Stimulated activated naive CD8-positive, alpha-beta T cell treated with anti-CD3 and anti-CD28 coated beads, Interleukin-15, Interleukin-2, amounts not matched to agents 100 ng/mL and 50 ng/mL, for 24 hours (primary cell): ENCODE data around the gene MAEL.

Experiments used
- H3K27ac Mint-ChIP-seq: one replicate; pipeline ENCODE4 v1.8.0; 2021; ENCODE audit warnings: mild to moderate bottlenecking, mixed read lengths
- H3K27me3 Mint-ChIP-seq: one replicate; pipeline ENCODE4 v1.8.0; 2021; ENCODE audit warnings: mixed read lengths
- H3K36me3 Mint-ChIP-seq: one replicate; pipeline ENCODE4 v1.8.0; 2021; ENCODE audit warnings: low read depth, mixed read lengths
- H3K4me1 Mint-ChIP-seq: one replicate; pipeline ENCODE4 v1.8.0; 2021; ENCODE audit warnings: low read depth, mixed read lengths
- H3K4me3 Mint-ChIP-seq: one replicate; pipeline ENCODE4 v1.8.0; 2021; ENCODE audit warnings: mild to moderate bottlenecking, mixed read lengths
- H3K9me3 Mint-ChIP-seq: one replicate; pipeline ENCODE4 v1.8.0; 2021; ENCODE audit warnings: mixed read lengths

MAEL gene

GRCh38 chr1:166971252-166971651, 17.8 kb upstream of the MAEL start:
- H3K36me3 Mint-ChIP-seq, result no peaks in the 10 kb centered on the region
- H3K27me3 Mint-ChIP-seq, result peaks cover 48% of the 10 kb centered on the region
- H3K4me3 Mint-ChIP-seq, result no peak overlapping the region
- no peaks in the 10 kb centered on the region for H3K9me3 Mint-ChIP-seq
- H3K27ac Mint-ChIP-seq, result no peak overlapping the region
- H3K4me1 Mint-ChIP-seq, result peaks cover 37% of the 10 kb centered on the region

- Mint-ChIP-seq H3K27me3 (peaks cover 45% of the 10 kb centered on the region), H3K4me1 (peaks cover 41% of the 10 kb centered on the region), H3K36me3 (no peaks in the 10 kb centered on the region), H3K4me3 (no peak overlapping the region), H3K27ac (no peak overlapping the region), H3K9me3 (no peaks in the 10 kb centered on the region)
These were observed 16.9 kb upstream of the MAEL start for GRCh38 chr1:166972193-166972592.

- no peak overlapping the region for H3K27ac Mint-ChIP-seq
- H3K4me1 Mint-ChIP-seq, result peaks cover 41% of the 10 kb centered on the region
- H3K36me3 Mint-ChIP-seq, result no peaks in the 10 kb centered on the region
- H3K4me3 Mint-ChIP-seq, result no peak overlapping the region
- peaks cover 45% of the 10 kb centered on the region for H3K27me3 Mint-ChIP-seq
- H3K9me3 Mint-ChIP-seq, result no peaks in the 10 kb centered on the region
These were observed 16.3 kb upstream of the MAEL start for GRCh38 chr1:166972826-166973225.

DNA sequence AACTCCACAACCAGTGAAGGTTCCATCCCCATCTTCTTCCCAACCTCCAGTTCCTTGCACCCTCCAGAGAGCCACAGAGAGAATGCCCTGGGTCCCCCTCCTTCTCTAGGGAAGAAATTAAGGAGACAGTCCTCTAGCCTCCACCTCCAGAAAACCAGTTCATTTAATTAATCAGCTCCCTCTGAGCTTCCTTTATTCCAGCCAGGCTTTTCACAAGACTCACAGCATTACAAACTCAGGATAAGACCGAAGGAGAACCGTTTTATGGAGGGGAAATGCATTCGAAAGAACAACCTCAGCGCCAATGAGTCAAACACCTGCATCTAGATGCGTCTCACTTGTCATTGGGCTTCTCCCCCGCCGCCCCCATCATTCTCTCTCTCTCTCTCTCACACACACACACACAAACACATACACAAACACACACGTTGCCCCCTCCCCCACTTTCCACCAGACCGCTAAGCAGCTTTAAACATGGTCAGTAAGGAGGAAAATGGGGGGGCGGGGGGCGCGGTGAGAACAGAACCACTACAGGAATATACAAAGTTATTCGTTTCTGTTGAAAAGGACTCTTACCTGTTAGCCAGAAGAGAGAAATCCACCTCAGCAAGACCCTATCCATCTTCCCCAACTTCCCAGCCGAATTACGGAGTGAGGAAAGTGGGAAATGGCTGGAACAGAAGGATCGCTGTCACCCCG, 14.3 kb upstream of the MAEL start:
- peak overlapping the region; percentile 80 for H3K27ac Mint-ChIP-seq
- peaks cover 37% of the 10 kb centered on the region for H3K4me1 Mint-ChIP-seq
- peaks cover 51% of the 10 kb centered on the region for H3K27me3 Mint-ChIP-seq
- peak overlapping the region; percentile 86 for H3K4me3 Mint-ChIP-seq
- H3K36me3 Mint-ChIP-seq, result no peaks in the 10 kb centered on the region
- H3K9me3 Mint-ChIP-seq, result no peaks in the 10 kb centered on the region

- peaks cover 36% of the 10 kb centered on the region for H3K4me1 Mint-ChIP-seq
- H3K36me3 Mint-ChIP-seq, result no peaks in the 10 kb centered on the region
- H3K9me3 Mint-ChIP-seq, result no peaks in the 10 kb centered on the region
These were observed 13.5 kb upstream of the MAEL start, which contains the start of gene ILDR2 for GRCh38 chr1:166975361-166976129. Gene ILDR2, minus strand, starts transcription at chr1:166975540. Its CDS starts 272 bp downstream, at chr1:166975268.

DNA sequence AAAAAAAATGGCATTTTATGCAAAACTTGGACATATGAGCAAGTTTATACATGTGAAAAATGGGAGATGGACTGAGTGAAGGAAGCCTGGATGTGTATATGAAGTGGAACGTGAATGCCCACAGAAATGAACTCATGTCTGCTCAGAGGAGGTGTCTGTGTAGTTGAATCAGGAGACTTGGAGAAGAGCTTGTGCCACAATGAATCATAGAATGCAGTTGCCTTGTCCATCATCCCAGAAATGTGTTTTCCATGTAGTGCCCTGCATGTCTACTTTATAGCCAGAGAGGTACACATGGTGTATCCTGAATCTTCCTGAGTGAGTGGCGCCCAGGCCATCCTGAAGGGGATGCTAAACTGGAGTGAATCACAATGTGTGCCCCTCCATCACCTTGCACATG, 11.1 kb upstream of the MAEL start:
- peaks cover 27% of the 10 kb centered on the region for H3K4me1 Mint-ChIP-seq
- H3K9me3 Mint-ChIP-seq, result no peaks in the 10 kb centered on the region
- peaks cover 36% of the 10 kb centered on the region for H3K27me3 Mint-ChIP-seq
- no peak overlapping the region for H3K27ac Mint-ChIP-seq
- H3K4me3 Mint-ChIP-seq, result no peak overlapping the region
- H3K36me3 Mint-ChIP-seq, result no peaks in the 10 kb centered on the region

More at GRCh38 chr1:166975361-166976129, 13.5 kb upstream of the MAEL start, which contains the start of gene ILDR2:
- H3K27ac Mint-ChIP-seq, result peak within 1 kb of the TSS; percentile 80
- H3K4me3 Mint-ChIP-seq, result peak within 1 kb of the TSS; percentile 86
- H3K27me3 Mint-ChIP-seq, result peaks cover 50% of the 10 kb centered on the region

GRCh38 chr1:166978821-166979220, 10.3 kb upstream of the MAEL start:
- H3K9me3 Mint-ChIP-seq, result no peaks in the 10 kb centered on the region
- H3K36me3 Mint-ChIP-seq, result no peaks in the 10 kb centered on the region
- H3K4me3 Mint-ChIP-seq, result no peak overlapping the region
- peaks cover 29% of the 10 kb centered on the region for H3K27me3 Mint-ChIP-seq
- no peak overlapping the region for H3K27ac Mint-ChIP-seq
- H3K4me1 Mint-ChIP-seq, result peaks cover 22% of the 10 kb centered on the region

GRCh38 chr1:166980383-166980782, 8.7 kb upstream of the MAEL start:
- Mint-ChIP-seq H3K9me3 (no peaks in the 10 kb centered on the region), H3K27me3 (peaks cover 32% of the 10 kb centered on the region), H3K36me3 (no peaks in the 10 kb centered on the region), H3K4me1 (peaks cover 9% of the 10 kb centered on the region), H3K4me3 (no peak overlapping the region), H3K27ac (no peak overlapping the region)

- peaks cover 9% of the 10 kb centered on the region for H3K4me1 Mint-ChIP-seq
- no peaks in the 10 kb centered on the region for H3K36me3 Mint-ChIP-seq
- no peaks in the 10 kb centered on the region for H3K9me3 Mint-ChIP-seq
- H3K27me3 Mint-ChIP-seq, result peaks cover 36% of the 10 kb centered on the region
- no peak overlapping the region for H3K4me3 Mint-ChIP-seq
- no peak overlapping the region for H3K27ac Mint-ChIP-seq
These were observed 8.3 kb upstream of the MAEL start for GRCh38 chr1:166980818-166981217.

- no peak overlapping the region for H3K27ac Mint-ChIP-seq
- H3K4me1 Mint-ChIP-seq, result peaks cover under 1% of the 10 kb centered on the region
- H3K27me3 Mint-ChIP-seq, result peaks cover 36% of the 10 kb centered on the region
- H3K9me3 Mint-ChIP-seq, result no peaks in the 10 kb centered on the region
- H3K4me3 Mint-ChIP-seq, result no peak overlapping the region
- H3K36me3 Mint-ChIP-seq, result no peaks in the 10 kb centered on the region
These were observed 7.5 kb upstream of the MAEL start for GRCh38 chr1:166981589-166981988.

DNA sequence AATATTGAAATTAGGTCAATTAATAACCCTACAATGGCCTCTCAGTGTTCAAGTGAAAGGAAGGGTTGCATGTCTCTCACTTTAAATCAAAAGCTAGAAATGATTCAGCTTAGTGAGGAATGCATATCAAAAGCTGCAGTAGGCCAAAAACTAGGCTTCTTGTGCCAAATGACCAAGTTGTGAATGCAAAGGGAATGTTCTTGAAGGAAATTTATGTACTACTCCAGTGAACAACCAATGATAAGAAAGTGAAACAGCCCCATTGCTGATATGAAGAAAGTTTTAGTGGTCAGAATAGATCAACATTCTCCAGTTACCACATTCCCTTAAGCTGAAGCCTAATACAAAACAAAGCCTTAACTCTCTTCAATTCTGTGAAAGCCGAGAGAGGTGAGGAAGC, 10.0 kb downstream of the MAEL start:
- Mint-ChIP-seq H3K4me3 (no peak overlapping the region), H3K36me3 (peaks cover 3% of the 10 kb centered on the region), H3K27me3 (peaks cover 34% of the 10 kb centered on the region), H3K9me3 (peaks cover 4% of the 10 kb centered on the region), H3K4me1 (peaks cover 8% of the 10 kb centered on the region), H3K27ac (no peak overlapping the region)

GRCh38 chr1:166999500-167000055, 10.5 kb downstream of the MAEL start:
- peaks cover 4% of the 10 kb centered on the region for H3K9me3 Mint-ChIP-seq
- H3K4me1 Mint-ChIP-seq, result peaks cover 8% of the 10 kb centered on the region
- H3K4me3 Mint-ChIP-seq, result no peak overlapping the region
- H3K36me3 Mint-ChIP-seq, result peaks cover 3% of the 10 kb centered on the region
- H3K27me3 Mint-ChIP-seq, result peaks cover 34% of the 10 kb centered on the region
- H3K27ac Mint-ChIP-seq, result no peak overlapping the region

DNA sequence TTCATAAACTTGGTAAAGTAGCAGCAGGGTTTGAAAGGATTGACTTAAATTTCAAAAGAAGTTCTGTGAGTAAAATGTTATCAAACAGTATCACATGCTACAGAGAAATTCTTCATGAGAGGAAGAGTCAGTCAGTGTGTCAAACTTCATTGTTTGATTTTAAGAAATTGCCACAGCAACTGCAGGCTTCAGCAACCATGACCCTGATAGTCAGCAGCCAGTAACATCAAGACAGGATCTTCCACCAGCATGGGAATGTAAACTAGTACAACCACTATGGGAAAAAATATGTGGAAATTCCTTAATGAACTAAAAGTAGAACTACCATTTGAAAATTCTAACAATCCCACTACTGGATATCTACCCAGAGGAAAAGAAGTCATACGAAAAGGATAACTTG, 11.5 kb downstream of the MAEL start:
- Mint-ChIP-seq H3K36me3 (peaks cover 3% of the 10 kb centered on the region), H3K4me1 (peaks cover 8% of the 10 kb centered on the region), H3K4me3 (no peak overlapping the region), H3K9me3 (peaks cover 4% of the 10 kb centered on the region), H3K27me3 (peaks cover 34% of the 10 kb centered on the region), H3K27ac (no peak overlapping the region)

GRCh38 chr1:167002354-167002753, 13.3 kb downstream of the MAEL start:
- H3K4me3 Mint-ChIP-seq, result no peak overlapping the region
- peaks cover 4% of the 10 kb centered on the region for H3K9me3 Mint-ChIP-seq
- no peak overlapping the region for H3K27ac Mint-ChIP-seq

DNA sequence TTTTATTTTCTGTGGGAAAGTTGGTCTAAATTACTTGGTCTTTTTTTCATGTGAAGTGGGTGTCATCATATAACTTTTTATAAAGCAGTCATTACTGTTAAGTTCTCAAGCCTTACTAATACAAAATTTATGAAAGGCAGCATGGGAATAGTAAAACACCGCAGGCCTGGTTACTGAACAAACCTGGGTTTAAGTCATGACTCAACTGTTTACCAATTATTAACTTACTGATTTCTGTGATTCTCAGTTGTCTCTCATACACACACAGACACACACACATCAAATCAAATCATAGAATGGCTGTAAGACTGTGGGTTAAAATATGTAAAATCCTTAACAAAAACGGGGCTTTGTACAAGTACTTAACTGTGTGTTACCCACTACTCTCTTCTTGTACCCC, 14.6 kb downstream of the MAEL start:
- peaks cover 8% of the 10 kb centered on the region for H3K4me1 Mint-ChIP-seq
- peaks cover 4% of the 10 kb centered on the region for H3K9me3 Mint-ChIP-seq
- no peak overlapping the region for H3K27ac Mint-ChIP-seq
- no peak overlapping the region for H3K4me3 Mint-ChIP-seq
- peaks cover 3% of the 10 kb centered on the region for H3K36me3 Mint-ChIP-seq
- H3K27me3 Mint-ChIP-seq, result peaks cover 27% of the 10 kb centered on the region

More at GRCh38 chr1:167002354-167002753, 13.3 kb downstream of the MAEL start:
- Mint-ChIP-seq H3K27me3 (peaks cover 29% of the 10 kb centered on the region), H3K36me3 (peaks cover 3% of the 10 kb centered on the region), H3K4me1 (peaks cover 8% of the 10 kb centered on the region)
